Measurements from ENCODE around the gene CELSR3.

GRCh38 chr3:48695393-48695753, 32.7 kb upstream of the CELSR3 start:
- TF ChIP-seq CTCF (IDR thresholded peaks at IDR 0.05) = no peak
- TF ChIP-seq POLR2A (IDR thresholded peaks at IDR 0.05) = no peak
- peak; percentile 6 to 53 (median 27) for TF ChIP-seq POLR2AphosphoS5 (IDR thresholded peaks at IDR 0.05)

All from sigmoid colon (tissue), 4 donors.